Measurements from ENCODE around the gene SELENON.

DNA sequence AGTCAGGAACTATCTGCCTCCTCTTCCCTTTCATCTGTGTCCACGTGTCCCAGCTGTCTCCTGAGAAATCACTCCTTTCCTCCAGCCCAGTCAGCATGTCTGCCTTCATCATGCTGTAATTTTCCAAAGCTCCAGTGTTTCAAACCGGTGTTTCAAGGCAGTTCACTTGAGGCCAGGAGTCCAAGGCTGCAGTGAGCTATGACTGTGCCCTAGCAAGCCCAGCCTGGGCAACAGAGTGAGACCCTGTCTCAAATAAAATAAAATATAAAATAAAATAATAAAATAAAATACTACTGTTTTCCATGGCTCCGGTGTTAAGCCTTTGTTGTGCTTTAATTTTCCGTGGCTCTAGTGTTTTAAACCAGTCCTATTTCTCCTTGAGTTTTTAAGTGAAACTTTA, 7.9 kb upstream of the SELENON start:
- TF ChIP-seq, protein P1, sequence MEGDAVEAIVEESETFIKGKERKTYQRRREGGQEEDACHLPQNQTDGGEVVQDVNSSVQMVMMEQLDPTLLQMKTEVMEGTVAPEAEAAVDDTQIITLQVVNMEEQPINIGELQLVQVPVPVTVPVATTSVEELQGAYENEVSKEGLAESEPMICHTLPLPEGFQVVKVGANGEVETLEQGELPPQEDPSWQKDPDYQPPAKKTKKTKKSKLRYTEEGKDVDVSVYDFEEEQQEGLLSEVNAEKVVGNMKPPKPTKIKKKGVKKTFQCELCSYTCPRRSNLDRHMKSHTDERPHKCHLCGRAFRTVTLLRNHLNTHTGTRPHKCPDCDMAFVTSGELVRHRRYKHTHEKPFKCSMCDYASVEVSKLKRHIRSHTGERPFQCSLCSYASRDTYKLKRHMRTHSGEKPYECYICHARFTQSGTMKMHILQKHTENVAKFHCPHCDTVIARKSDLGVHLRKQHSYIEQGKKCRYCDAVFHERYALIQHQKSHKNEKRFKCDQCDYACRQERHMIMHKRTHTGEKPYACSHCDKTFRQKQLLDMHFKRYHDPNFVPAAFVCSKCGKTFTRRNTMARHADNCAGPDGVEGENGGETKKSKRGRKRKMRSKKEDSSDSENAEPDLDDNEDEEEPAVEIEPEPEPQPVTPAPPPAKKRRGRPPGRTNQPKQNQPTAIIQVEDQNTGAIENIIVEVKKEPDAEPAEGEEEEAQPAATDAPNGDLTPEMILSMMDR (conservative IDR thresholded peaks at IDR 0.05; ENCODE audit: low read depth, low read length) = no peak
- no peak for TF ChIP-seq RAD21 (IDR thresholded peaks at IDR 0.05; ENCODE audit: low read length)
- TF ChIP-seq POLR2A (IDR thresholded peaks at IDR 0.05; ENCODE audit: low read depth, low read length) = no peak
